OCI-LY1 (cell line): ENCODE measurements around the gene PRRC2C.

Experiments used
- H2AFZ ChIP-seq: fragments of 200-600 bp; sonication (generic), shearing (Covaris generic); 2 replicates; pipeline ENCODE4 v1.6.0; 2014; ENCODE audit warnings: antibody characterized with exemption, mild to moderate bottlenecking, low read length
- H3F3A ChIP-seq: fragments of 200-600 bp; sonication (generic), shearing (Covaris generic); 2 replicates; pipeline ENCODE4 v1.6.0; 2014; ENCODE audit warnings: mild to moderate bottlenecking, antibody characterized with exemption, low read length, moderate library complexity; ENCODE audit not compliant: insufficient read depth
- H3K27ac ChIP-seq: fragments of 200-600 bp; sonication (generic); 2 replicates; pipeline ENCODE4 v1.5.1; 2014; ENCODE audit warnings: low read length, mixed run types, mild to moderate bottlenecking, low read depth; ENCODE audit not compliant: poor library complexity, severe bottlenecking
- H3K27me3 ChIP-seq: fragments of 200-600 bp; sonication (generic); 2 replicates; pipeline ENCODE4 v1.6.0; 2014; ENCODE audit warnings: antibody characterized with exemption, mild to moderate bottlenecking, low read length, moderate library complexity; ENCODE audit not compliant: insufficient read depth
- H3K36me3 ChIP-seq: fragments of 200-600 bp; sonication (generic); 2 replicates; pipeline ENCODE4 v1.6.1; 2014; ENCODE audit warnings: mild to moderate bottlenecking, antibody characterized with exemption, low read length, moderate library complexity, mixed read lengths; ENCODE audit not compliant: insufficient read depth
- H3K4me1 ChIP-seq: fragments of 200-600 bp; sonication (generic); 2 replicates; pipeline ENCODE4 v1.5.1; 2014; ENCODE audit warnings: mild to moderate bottlenecking, low read length, moderate library complexity; ENCODE audit not compliant: insufficient read depth, severe bottlenecking
- H3K4me2 ChIP-seq: fragments of 200-600 bp; sonication (generic), shearing (Covaris generic); 2 replicates; pipeline ENCODE4 v1.6.1; 2014; ENCODE audit warnings: low read length
- H3K4me3 ChIP-seq: fragments of 200-600 bp; sonication (generic); 2 replicates; pipeline ENCODE4 v1.5.1; 2014; ENCODE audit warnings: low read length, low read depth, mild to moderate bottlenecking, mixed read lengths; ENCODE audit not compliant: poor library complexity, severe bottlenecking
- H3K79me2 ChIP-seq: fragments of 200-600 bp; shearing (Covaris generic); 2 replicates; pipeline ENCODE4 v1.6.1; 2016; ENCODE audit warnings: mixed run types, low read length, mixed read lengths; ENCODE audit not compliant: insufficient read depth
- H3K9ac ChIP-seq: fragments of 200-600 bp; sonication (generic), shearing (Covaris generic); 2 replicates; pipeline ENCODE4 v1.6.1; 2014; ENCODE audit warnings: mild to moderate bottlenecking, low read length, mixed read lengths
- H3K9me2 ChIP-seq: fragments of 200-600 bp; sonication (generic), shearing (Covaris generic); 2 replicates; pipeline ENCODE4 v1.6.1; 2014; ENCODE audit warnings: low read depth, mild to moderate bottlenecking, low read length, mixed read lengths
- H3K9me3 ChIP-seq: fragments of 200-600 bp; shearing (Covaris generic); 2 replicates; pipeline ENCODE4 v1.6.1; 2014; ENCODE audit warnings: low read length, mixed read lengths
- H4K20me1 ChIP-seq: fragments of 200-600 bp; sonication (generic), shearing (Covaris generic); 2 replicates; pipeline ENCODE4 v1.6.0; 2016; ENCODE audit warnings: mild to moderate bottlenecking, low read length; ENCODE audit not compliant: insufficient read depth
- CTCF ChIP-seq: fragments of 200-600 bp; sonication (generic), shearing (Covaris generic); IDR thresholded peaks from 2 replicates; pipeline ENCODE4 v1.5.1; 2017; ENCODE audit warnings: mild to moderate bottlenecking, antibody characterized with exemption, low read length, moderate library complexity, mixed read lengths
- EZH2 ChIP-seq: fragments of 200-600 bp; sonication (generic), shearing (Covaris generic); IDR thresholded peaks from 2 replicates; pipeline ENCODE4 v1.8.0; 2017; ENCODE audit warnings: borderline replicate concordance, mixed run types, mild to moderate bottlenecking, antibody characterized with exemption, low read length, moderate library complexity, mixed read lengths

The PRRC2C gene

GRCh38 chr1:171470726-171471125, 14.6 kb upstream of the PRRC2C start:
- H3K36me3 ChIP-seq: no peaks in the 10 kb centered on the region
- H3K9me3 ChIP-seq: no peaks in the 10 kb centered on the region
- H3K79me2 ChIP-seq: no peaks in the 10 kb centered on the region
- H2AFZ ChIP-seq: no peak overlapping the region
- no peaks in the 10 kb centered on the region for H4K20me1 ChIP-seq
- H3K27me3 ChIP-seq: no peaks in the 10 kb centered on the region
- no peak overlapping the region for H3K9ac ChIP-seq
- H3K4me3 ChIP-seq: no peak overlapping the region
- no peak overlapping the region for H3K27ac ChIP-seq
- H3K9me2 ChIP-seq: no peaks in the 10 kb centered on the region
- H3K4me2 ChIP-seq: no peak overlapping the region
- H3K4me1 ChIP-seq: no peaks in the 10 kb centered on the region
- no peaks in the 10 kb centered on the region for H3F3A ChIP-seq
- TF ChIP-seq EZH2 (no peak), CTCF (no peak)

- Histone ChIP-seq H3K36me3 (no peaks in the 10 kb centered on the region), H3F3A (no peaks in the 10 kb centered on the region), H3K9ac (no peak overlapping the region), H3K27me3 (no peaks in the 10 kb centered on the region), H3K4me3 (no peak overlapping the region), H3K9me2 (no peaks in the 10 kb centered on the region), H3K9me3 (no peaks in the 10 kb centered on the region), H3K79me2 (no peaks in the 10 kb centered on the region), H3K27ac (no peak overlapping the region), H3K4me2 (no peak overlapping the region), H2AFZ (no peak overlapping the region), H3K4me1 (no peaks in the 10 kb centered on the region), H4K20me1 (no peaks in the 10 kb centered on the region)
- TF ChIP-seq CTCF: no peak
- no peak for TF ChIP-seq EZH2
These were observed 13.1 kb upstream of the PRRC2C start for GRCh38 chr1:171472183-171472647.

- Histone ChIP-seq H3F3A (no peaks in the 10 kb centered on the region), H4K20me1 (no peaks in the 10 kb centered on the region), H3K9ac (no peak overlapping the region), H3K27ac (no peak overlapping the region), H3K79me2 (no peaks in the 10 kb centered on the region), H3K36me3 (no peaks in the 10 kb centered on the region), H3K4me1 (no peaks in the 10 kb centered on the region), H2AFZ (no peak overlapping the region), H3K9me2 (no peaks in the 10 kb centered on the region), H3K4me2 (no peak overlapping the region), H3K9me3 (no peaks in the 10 kb centered on the region), H3K27me3 (no peaks in the 10 kb centered on the region), H3K4me3 (no peak overlapping the region)
- no peak for TF ChIP-seq CTCF
- TF ChIP-seq EZH2: no peak
These were observed 8.5 kb upstream of the PRRC2C start for GRCh38 chr1:171476829-171477228.
